PC-9 (cell line): ENCODE results near the gene NTNG1. TPM values are rescaled to one million over a fixed set of nuclear protein-coding genes. Genes with fewer than 3 reads are reported as not detected.

Source experiments
- BruUV-seq: library from RNA; stranded (reverse); fragments of 400-500 nt; replicated peaks from 2 replicates; lab custom pipeline; 2021; lab: Mats Ljungman, UMichigan
- CTCF ChIA-PET: fragments of 300-600 bp; sonication (Branson Sonifier 250); formaldehyde crosslinking; loops from one replicate; lab custom pipeline; 2022; ENCODE audit warnings: antibody characterized with exemption; lab: Charles Lee
- POLR2A ChIA-PET: fragments of 300-600 bp; sonication (Branson Sonifier 250); formaldehyde crosslinking; loops from one replicate; lab custom pipeline; 2022; ENCODE audit warnings: antibody characterized with exemption; ENCODE audit not compliant: unreplicated experiment; lab: Charles Lee
- DNase-seq, 2 experiments: peaks; one replicate each; pipeline versions ENCODE4 v3.0.0 to v3.0.0-alpha.2; 2015 to 2022; ENCODE audit warnings: mixed read lengths in 1 of 2
- H2AFZ ChIP-seq: fragments of 200-600 bp; sonication (generic); 2 replicates; pipeline ENCODE4 v1.8.1; 2017; ENCODE audit warnings: antibody characterized with exemption
- H3F3A ChIP-seq: fragments of 200-600 bp; sonication (generic); 2 replicates; pipeline ENCODE4 v1.8.1; 2017; ENCODE audit warnings: antibody characterized with exemption, mild to moderate bottlenecking, low read depth; ENCODE audit not compliant: insufficient read depth
- H3K27ac ChIP-seq: fragments of 200-600 bp; sonication (generic); 2 replicates; pipeline ENCODE4 v1.6.1; 2016; ENCODE audit warnings: mixed run types
- H3K27me3 ChIP-seq: fragments of 200-600 bp; sonication (generic); 2 replicates; pipeline ENCODE4 v1.6.1; 2016; ENCODE audit warnings: low read depth, mixed run types; ENCODE audit not compliant: insufficient read depth
- H3K36me3 ChIP-seq: fragments of 200-600 bp; sonication (generic); 2 replicates; pipeline ENCODE4 v1.6.1; 2016; ENCODE audit warnings: low read depth, mixed run types
- H3K4me1 ChIP-seq: fragments of 200-600 bp; sonication (generic); replicated peaks from 2 replicates; pipeline ENCODE4 v1.6.1; 2016; ENCODE audit warnings: mixed run types; ENCODE audit not compliant: insufficient read depth
- H3K4me2 ChIP-seq: fragments of 200-600 bp; sonication (generic); 2 replicates; pipeline ENCODE4 v1.6.1; 2017; ENCODE audit warnings: mixed run types
- H3K4me3 ChIP-seq: fragments of 200-600 bp; sonication (generic); 2 replicates; pipeline ENCODE4 v1.6.1; 2016; ENCODE audit warnings: mixed run types
- H3K79me2 ChIP-seq: fragments of 200-600 bp; sonication (generic); 2 replicates; pipeline ENCODE4 v1.6.1; 2017; ENCODE audit warnings: low read depth, mixed run types
- H3K9me2 ChIP-seq: fragments of 200-600 bp; sonication (generic); 2 replicates; pipeline ENCODE4 v1.8.1; 2017; ENCODE audit warnings: mild to moderate bottlenecking; ENCODE audit not compliant: insufficient read depth
- H3K9me3 ChIP-seq: fragments of 200-600 bp; sonication (generic); 2 replicates; pipeline ENCODE4 v1.8.1; 2016; ENCODE audit warnings: low read depth; ENCODE audit not compliant: insufficient read depth
- H4K20me1 ChIP-seq: fragments of 200-600 bp; sonication (generic); 2 replicates; pipeline ENCODE4 v1.8.1; 2017; ENCODE audit not compliant: insufficient read depth
- CTCF ChIP-seq: fragments of 200-600 bp; sonication (generic); conservative IDR thresholded peaks from 2 replicates; pipeline ENCODE4 v1.6.1; 2017; ENCODE audit warnings: mixed run types, antibody characterized with exemption, mild to moderate bottlenecking, moderate library complexity
- EZH2 ChIP-seq: fragments of 200-600 bp; sonication (generic); IDR thresholded peaks from 2 replicates; pipeline ENCODE4 v1.8.0; 2017; ENCODE audit warnings: antibody characterized with exemption, low read depth
- intact Hi-C: fragments of 100-400 bp; cut with micrococcal nuclease; formaldehyde crosslinking; loops from one replicate; pipeline ENCODE4 v1.10.0; 2022; ENCODE audit not compliant: unreplicated experiment
- total RNA-seq: library from RNA; stranded (reverse); gene quantifications from 2 replicates; pipeline ENCODE4 v1.2.3, GENCODE V29; 2021

The NTNG1 gene
- total RNA-seq, 1 experiment from 2014 or later, result not detected

GRCh38 chr1:107512836-107513235 lies 372.0 kb downstream of the NTNG1 start:
- H3F3A ChIP-seq, result no peaks in the 10 kb centered on the region
- no peaks in the 10 kb centered on the region for H3K4me1 ChIP-seq
- H3K36me3 ChIP-seq, result no peaks in the 10 kb centered on the region
- H2AFZ ChIP-seq, result no peak overlapping the region
- no peaks in the 10 kb centered on the region for H3K79me2 ChIP-seq
- H3K27me3 ChIP-seq, result peaks cover 6% of the 10 kb centered on the region; the same call in 1 of the 2 replicates
- DNase-seq, result no peak
- H3K9me3 ChIP-seq, result peaks cover 3% of the 10 kb centered on the region; the same call in 1 of the 2 replicates
- POLR2A ChIA-PET, result no interaction called here
- H3K4me2 ChIP-seq, result no peak overlapping the region
- intact Hi-C loops, result no loop called here
- TF ChIP-seq EZH2, result no peak
- no peak for TF ChIP-seq CTCF
- H3K9me2 ChIP-seq, result no peaks in the 10 kb centered on the region
- CTCF ChIA-PET, result no interaction called here
- no peaks in the 10 kb centered on the region for H4K20me1 ChIP-seq
- no TSS peak for BruUV-seq
- H3K4me3 ChIP-seq, result no peak overlapping the region
- H3K27ac ChIP-seq, result no peak overlapping the region

- BruUV-seq, result no TSS peak
- peaks cover 3% of the 10 kb centered on the region; the same call in 1 of the 2 replicates for H3K9me3 ChIP-seq
- intact Hi-C loops, result no loop called here
- DNase-seq, result no peak
- ChIA-PET CTCF (no interaction called here), POLR2A (no interaction called here)
- no peaks in the 10 kb centered on the region for H4K20me1 ChIP-seq
- H3K4me1 ChIP-seq, result no peaks in the 10 kb centered on the region
- no peaks in the 10 kb centered on the region for H3F3A ChIP-seq
- no peak overlapping the region for H3K27ac ChIP-seq
- H3K79me2 ChIP-seq, result no peaks in the 10 kb centered on the region
- TF ChIP-seq EZH2, result no peak
- TF ChIP-seq CTCF, result no peak
- H3K27me3 ChIP-seq, result peaks cover 6% of the 10 kb centered on the region; the same call in 1 of the 2 replicates
- H3K36me3 ChIP-seq, result no peaks in the 10 kb centered on the region
- H2AFZ ChIP-seq, result no peak overlapping the region
- no peaks in the 10 kb centered on the region for H3K9me2 ChIP-seq
- no peak overlapping the region for H3K4me2 ChIP-seq
- H3K4me3 ChIP-seq, result no peak overlapping the region
Measured at GRCh38 chr1:107514841-107515240, 374.0 kb downstream of the NTNG1 start.

GRCh38 chr1:107515702-107516101 lies 374.9 kb downstream of the NTNG1 start:
- TF ChIP-seq EZH2 (no peak), CTCF (no peak)
- no peaks in the 10 kb centered on the region for H3K4me1 ChIP-seq
- H4K20me1 ChIP-seq, result no peaks in the 10 kb centered on the region
- H2AFZ ChIP-seq, result no peak overlapping the region
- BruUV-seq, result no TSS peak
- no peaks in the 10 kb centered on the region for H3K79me2 ChIP-seq
- H3K9me2 ChIP-seq, result no peaks in the 10 kb centered on the region
- H3K36me3 ChIP-seq, result no peaks in the 10 kb centered on the region
- CTCF ChIA-PET, result no interaction called here
- peaks cover 3% of the 10 kb centered on the region; the same call in 1 of the 2 replicates for H3K9me3 ChIP-seq
- no peak for DNase-seq
- no peak overlapping the region for H3K27ac ChIP-seq
- H3K4me3 ChIP-seq, result no peak overlapping the region
- H3K4me2 ChIP-seq, result no peak overlapping the region
- POLR2A ChIA-PET, result no interaction called here
- no peaks in the 10 kb centered on the region for H3F3A ChIP-seq
- intact Hi-C loops, result no loop called here
- H3K27me3 ChIP-seq, result peaks cover 6% of the 10 kb centered on the region; the same call in 1 of the 2 replicates
